OCI-LY1 (cell line): ENCODE data around the gene IPMK.

ENCODE experiments used
- CTCF ChIP-seq: fragments of 200-600 bp; sonication (generic), shearing (Covaris generic); IDR thresholded peaks from 2 replicates; pipeline ENCODE4 v1.5.1; 2017; ENCODE audit warnings: mild to moderate bottlenecking, antibody characterized with exemption, low read length, moderate library complexity, mixed read lengths
- EZH2 ChIP-seq: fragments of 200-600 bp; sonication (generic), shearing (Covaris generic); IDR thresholded peaks from 2 replicates; pipeline ENCODE4 v1.8.0; 2017; ENCODE audit warnings: borderline replicate concordance, mixed run types, mild to moderate bottlenecking, antibody characterized with exemption, low read length, moderate library complexity, mixed read lengths

- TF ChIP-seq CTCF, result no peak
- TF ChIP-seq EZH2, result no peak
Observed at GRCh38 chr10:58241346-58241745, 26.3 kb downstream of the IPMK start.
